Measurements from ENCODE around the gene CAMK2N1. TPM values are rescaled to one million over a fixed set of nuclear protein-coding genes. Genes with fewer than 3 reads are reported as not detected.

Gene CAMK2N1
- polyA plus RNA-seq, 1 donor from 2014 or later: 67.1 TPM

GRCh38 chr1:20496241-20496661, 10.2 kb upstream of the CAMK2N1 start:
- Histone ChIP-seq H3K4me3 (ENCODE audit: low read length) (no peak overlapping the region), H3K9me2 (ENCODE audit: insufficient read depth, low read length) (no peaks in the 10 kb centered on the region), H3K27ac (ENCODE audit: low read length) (no peak overlapping the region), H2AFZ (ENCODE audit: low read depth, low read length) (no peak overlapping the region), H3K9me3 (ENCODE audit: low read length) (no peaks in the 10 kb centered on the region), H3K9ac (ENCODE audit: low read length) (no peak overlapping the region), H3K4me2 (ENCODE audit: low read length) (no peak overlapping the region), H4K20me1 (ENCODE audit: insufficient read depth) (no peaks in the 10 kb centered on the region), H3K79me2 (replicated peaks; ENCODE audit: insufficient read depth, low read length) (no peaks in the 10 kb centered on the region), H3K27me3 (ENCODE audit: insufficient read depth, low read depth, low read length) (no peaks in the 10 kb centered on the region), H3F3A (ENCODE audit: insufficient read depth, low read length, poor library complexity, severe bottlenecking) (no peaks in the 10 kb centered on the region), H3K36me3 (ENCODE audit: insufficient read depth, low read length) (peaks cover under 1% of the 10 kb centered on the region)
- TF ChIP-seq MXI1 (conservative IDR thresholded peaks at IDR 0.05; ENCODE audit: poor library complexity, severe bottlenecking) (no peak), REST (IDR thresholded peaks at IDR 0.05; ENCODE audit: borderline replicate concordance) (no peak), CTCF (IDR thresholded peaks at IDR 0.05; ENCODE audit: poor library complexity, severe bottlenecking) (no peak), TAF1 (IDR thresholded peaks at IDR 0.05; ENCODE audit: low read depth) (no peak), RAD21 (conservative IDR thresholded peaks at IDR 0.05) (no peak), EP300 (conservative IDR thresholded peaks at IDR 0.05; ENCODE audit: poor library complexity, severe bottlenecking) (no peak)

DNA sequence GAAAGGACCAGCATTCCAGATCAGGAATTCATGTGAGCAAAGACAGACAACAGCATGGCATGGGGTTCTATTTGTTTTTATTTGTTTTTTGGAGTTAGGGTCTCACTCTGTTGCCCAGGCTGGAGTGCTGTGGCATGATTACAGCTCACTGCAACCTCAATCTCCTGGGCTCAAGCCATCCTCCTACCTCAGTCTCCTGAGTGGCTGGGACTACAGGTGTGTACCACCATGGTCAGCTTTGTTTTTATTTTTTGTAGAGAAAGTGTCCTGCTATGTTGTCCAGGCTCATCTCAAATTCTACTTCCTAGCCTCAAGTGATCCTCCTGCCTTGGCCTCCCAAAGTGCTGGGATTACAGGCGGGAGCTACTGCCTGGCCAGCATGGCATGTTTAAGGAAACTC, 9.7 kb upstream of the CAMK2N1 start:
- Histone ChIP-seq H3K4me3 (ENCODE audit: low read length) (no peak overlapping the region), H3K79me2 (replicated peaks; ENCODE audit: insufficient read depth, low read length) (no peaks in the 10 kb centered on the region), H4K20me1 (ENCODE audit: insufficient read depth) (no peaks in the 10 kb centered on the region), H3F3A (ENCODE audit: insufficient read depth, low read length, poor library complexity, severe bottlenecking) (no peaks in the 10 kb centered on the region), H3K9me3 (ENCODE audit: low read length) (no peaks in the 10 kb centered on the region), H3K4me2 (ENCODE audit: low read length) (no peak overlapping the region), H3K27me3 (ENCODE audit: insufficient read depth, low read depth, low read length) (no peaks in the 10 kb centered on the region), H3K9me2 (ENCODE audit: insufficient read depth, low read length) (no peaks in the 10 kb centered on the region), H2AFZ (ENCODE audit: low read depth, low read length) (no peak overlapping the region), H3K27ac (ENCODE audit: low read length) (no peak overlapping the region), H3K36me3 (ENCODE audit: insufficient read depth, low read length) (no peaks in the 10 kb centered on the region), H3K9ac (ENCODE audit: low read length) (no peak overlapping the region)
- TF ChIP-seq POLR2AphosphoS5 (IDR thresholded peaks at IDR 0.05) (no peak), SMC3 (conservative IDR thresholded peaks at IDR 0.05; ENCODE audit: poor library complexity) (no peak), REST (IDR thresholded peaks at IDR 0.05; ENCODE audit: borderline replicate concordance) (no peak), EP300 (conservative IDR thresholded peaks at IDR 0.05; ENCODE audit: poor library complexity, severe bottlenecking) (no peak), CTCF (IDR thresholded peaks at IDR 0.05; ENCODE audit: poor library complexity, severe bottlenecking) (no peak), TAF1 (IDR thresholded peaks at IDR 0.05; ENCODE audit: low read depth) (no peak), RAD21 (conservative IDR thresholded peaks at IDR 0.05) (no peak), EZH2 (IDR thresholded peaks at IDR 0.05; ENCODE audit: borderline replicate concordance, insufficient read depth, low read length, poor library complexity, severe bottlenecking) (no peak), MXI1 (conservative IDR thresholded peaks at IDR 0.05; ENCODE audit: poor library complexity, severe bottlenecking) (no peak)
